HL-60 (cell line): ENCODE measurements around the gene ZNF462.

Experiments
- CTCF ChIP-seq: IDR thresholded peaks from one replicate; pipeline ENCODE4 v1.5.1; 2011; ENCODE audit warnings: low read length, control low read depth, inconsistent platforms; ENCODE audit not compliant: insufficient read depth
- GABPA ChIP-seq: IDR thresholded peaks from 2 replicates; pipeline ENCODE4 v1.6.1; 2012; ENCODE audit warnings: low read depth
- POLR2AphosphoS5 ChIP-seq: IDR thresholded peaks from 2 replicates; pipeline ENCODE4 v1.6.1; 2012; ENCODE audit warnings: low read depth
- REST ChIP-seq: IDR thresholded peaks from 2 replicates; pipeline ENCODE4 v1.6.1; 2012; ENCODE audit warnings: low read depth; ENCODE audit not compliant: insufficient replicate concordance

GRCh38 chr9:106872641-106873040, 9.7 kb downstream of the ZNF462 start:
- TF ChIP-seq CTCF, result no peak
- no peak for TF ChIP-seq POLR2AphosphoS5
- no peak for TF ChIP-seq GABPA
- no peak for TF ChIP-seq REST
